IMR-90 (cell line): ENCODE results near the gene COL5A1.

ENCODE experiments used
- CTCF ChIP-seq: conservative IDR thresholded peaks from 2 replicates; pipeline ENCODE4 v1.5.1; 2012; ENCODE audit warnings: mild to moderate bottlenecking, low read depth, low read length, improper control_type of control experiment
- RCOR1 ChIP-seq: IDR thresholded peaks from 2 replicates; pipeline ENCODE4 v1.6.1; 2012; ENCODE audit warnings: mild to moderate bottlenecking, low read length, improper control_type of control experiment; ENCODE audit not compliant: insufficient replicate concordance

GRCh38 chr9:134884492-134884891 lies 242.9 kb downstream of the COL5A1 start:
- no peak for TF ChIP-seq RCOR1
- TF ChIP-seq CTCF = no peak
